ENCODE measurements around the gene B4GALNT3. TPM values are rescaled to one million over a fixed set of nuclear protein-coding genes. Genes with fewer than 3 reads are reported as not detected.

Gene B4GALNT3
- total and polyA plus RNA-seq, 2 experiments from 2014 or later = 2.8 to 15.8 TPM

GRCh38 chr12:532908-533565 is 73.3 kb downstream of the B4GALNT3 start:
- Mint-ChIP-seq H3K9me3 (peaks cover 25% of the 10 kb centered on the region), H3K27ac (no peak overlapping the region), H3K4me3 (no peak overlapping the region), H3K36me3 (ENCODE audit: low read depth) (peaks cover 23% of the 10 kb centered on the region), H3K4me1 (peaks cover 2% of the 10 kb centered on the region; the same call in 1 of the 3 replicates), H3K27me3 (ENCODE audit: insufficient read depth, low read depth, poor library complexity) (peaks cover 3% of the 10 kb centered on the region)
- no peak for ATAC-seq
- Histone ChIP-seq H3K27me3 (ENCODE audit: insufficient read depth) (no peaks in the 10 kb centered on the region), H3K27ac (ENCODE audit: low read depth) (no peak overlapping the region), H3K9me2 (ENCODE audit: insufficient read depth) (no peaks in the 10 kb centered on the region), H3K4me1 (ENCODE audit: insufficient read depth) (0 out of 2 replicates have a peak, but pooled peaks cover 4% of the 10 kb centered on the region), H3K4me2 (no peak overlapping the region), H4K20me1 (replicated peaks; ENCODE audit: insufficient read depth) (no peaks in the 10 kb centered on the region), H3K4me3 (no peak overlapping the region), H3K36me3 (ENCODE audit: insufficient read depth) (no peaks in the 10 kb centered on the region), H3K79me2 (replicated peaks; ENCODE audit: insufficient read depth) (no peaks in the 10 kb centered on the region), H3F3A (replicated peaks; ENCODE audit: low read depth) (no peaks in the 10 kb centered on the region), H2AFZ (no peak overlapping the region)
- no peak for DNase-seq (ENCODE audit: low spot score)
- TF ChIP-seq JUNB (IDR thresholded peaks at IDR 0.05; ENCODE audit: unreplicated experiment) (no peak), EZH2 (IDR thresholded peaks at IDR 0.05; ENCODE audit: low read depth, unreplicated experiment) (no peak)
- TF ChIP-seq, protein P1, sequence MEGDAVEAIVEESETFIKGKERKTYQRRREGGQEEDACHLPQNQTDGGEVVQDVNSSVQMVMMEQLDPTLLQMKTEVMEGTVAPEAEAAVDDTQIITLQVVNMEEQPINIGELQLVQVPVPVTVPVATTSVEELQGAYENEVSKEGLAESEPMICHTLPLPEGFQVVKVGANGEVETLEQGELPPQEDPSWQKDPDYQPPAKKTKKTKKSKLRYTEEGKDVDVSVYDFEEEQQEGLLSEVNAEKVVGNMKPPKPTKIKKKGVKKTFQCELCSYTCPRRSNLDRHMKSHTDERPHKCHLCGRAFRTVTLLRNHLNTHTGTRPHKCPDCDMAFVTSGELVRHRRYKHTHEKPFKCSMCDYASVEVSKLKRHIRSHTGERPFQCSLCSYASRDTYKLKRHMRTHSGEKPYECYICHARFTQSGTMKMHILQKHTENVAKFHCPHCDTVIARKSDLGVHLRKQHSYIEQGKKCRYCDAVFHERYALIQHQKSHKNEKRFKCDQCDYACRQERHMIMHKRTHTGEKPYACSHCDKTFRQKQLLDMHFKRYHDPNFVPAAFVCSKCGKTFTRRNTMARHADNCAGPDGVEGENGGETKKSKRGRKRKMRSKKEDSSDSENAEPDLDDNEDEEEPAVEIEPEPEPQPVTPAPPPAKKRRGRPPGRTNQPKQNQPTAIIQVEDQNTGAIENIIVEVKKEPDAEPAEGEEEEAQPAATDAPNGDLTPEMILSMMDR (conservative IDR thresholded peaks at IDR 0.05; ENCODE audit: low read depth in 2 of 2) = no peak

DNA sequence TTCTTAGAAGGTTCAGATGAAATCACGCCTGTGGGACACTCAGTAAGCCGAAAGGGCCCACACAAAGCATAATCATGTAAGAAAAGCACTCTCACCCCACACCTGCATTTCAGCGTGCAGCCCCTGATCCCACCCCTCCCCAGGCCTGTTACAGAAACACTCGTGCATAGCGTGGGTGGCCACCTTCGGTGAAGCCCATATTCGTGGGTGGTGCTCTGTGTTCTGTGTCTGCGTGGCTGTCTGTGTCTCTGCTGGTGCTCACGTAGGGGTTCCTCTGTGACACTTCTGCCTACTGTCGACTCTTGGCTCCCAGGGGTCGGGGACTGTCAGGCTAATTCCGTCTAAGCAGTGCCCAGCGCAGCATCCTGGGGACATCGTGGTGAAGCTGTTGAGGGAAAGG is 74.0 kb downstream of the B4GALNT3 start:
- H3K36me3 ChIP-seq (ENCODE audit: insufficient read depth) = no peaks in the 10 kb centered on the region
- no peaks in the 10 kb centered on the region for H3F3A ChIP-seq (replicated peaks; ENCODE audit: low read depth)
- no peaks in the 10 kb centered on the region for H4K20me1 ChIP-seq (replicated peaks; ENCODE audit: insufficient read depth)
- no peak overlapping the region for H3K4me2 ChIP-seq
- TF ChIP-seq, protein P2, sequence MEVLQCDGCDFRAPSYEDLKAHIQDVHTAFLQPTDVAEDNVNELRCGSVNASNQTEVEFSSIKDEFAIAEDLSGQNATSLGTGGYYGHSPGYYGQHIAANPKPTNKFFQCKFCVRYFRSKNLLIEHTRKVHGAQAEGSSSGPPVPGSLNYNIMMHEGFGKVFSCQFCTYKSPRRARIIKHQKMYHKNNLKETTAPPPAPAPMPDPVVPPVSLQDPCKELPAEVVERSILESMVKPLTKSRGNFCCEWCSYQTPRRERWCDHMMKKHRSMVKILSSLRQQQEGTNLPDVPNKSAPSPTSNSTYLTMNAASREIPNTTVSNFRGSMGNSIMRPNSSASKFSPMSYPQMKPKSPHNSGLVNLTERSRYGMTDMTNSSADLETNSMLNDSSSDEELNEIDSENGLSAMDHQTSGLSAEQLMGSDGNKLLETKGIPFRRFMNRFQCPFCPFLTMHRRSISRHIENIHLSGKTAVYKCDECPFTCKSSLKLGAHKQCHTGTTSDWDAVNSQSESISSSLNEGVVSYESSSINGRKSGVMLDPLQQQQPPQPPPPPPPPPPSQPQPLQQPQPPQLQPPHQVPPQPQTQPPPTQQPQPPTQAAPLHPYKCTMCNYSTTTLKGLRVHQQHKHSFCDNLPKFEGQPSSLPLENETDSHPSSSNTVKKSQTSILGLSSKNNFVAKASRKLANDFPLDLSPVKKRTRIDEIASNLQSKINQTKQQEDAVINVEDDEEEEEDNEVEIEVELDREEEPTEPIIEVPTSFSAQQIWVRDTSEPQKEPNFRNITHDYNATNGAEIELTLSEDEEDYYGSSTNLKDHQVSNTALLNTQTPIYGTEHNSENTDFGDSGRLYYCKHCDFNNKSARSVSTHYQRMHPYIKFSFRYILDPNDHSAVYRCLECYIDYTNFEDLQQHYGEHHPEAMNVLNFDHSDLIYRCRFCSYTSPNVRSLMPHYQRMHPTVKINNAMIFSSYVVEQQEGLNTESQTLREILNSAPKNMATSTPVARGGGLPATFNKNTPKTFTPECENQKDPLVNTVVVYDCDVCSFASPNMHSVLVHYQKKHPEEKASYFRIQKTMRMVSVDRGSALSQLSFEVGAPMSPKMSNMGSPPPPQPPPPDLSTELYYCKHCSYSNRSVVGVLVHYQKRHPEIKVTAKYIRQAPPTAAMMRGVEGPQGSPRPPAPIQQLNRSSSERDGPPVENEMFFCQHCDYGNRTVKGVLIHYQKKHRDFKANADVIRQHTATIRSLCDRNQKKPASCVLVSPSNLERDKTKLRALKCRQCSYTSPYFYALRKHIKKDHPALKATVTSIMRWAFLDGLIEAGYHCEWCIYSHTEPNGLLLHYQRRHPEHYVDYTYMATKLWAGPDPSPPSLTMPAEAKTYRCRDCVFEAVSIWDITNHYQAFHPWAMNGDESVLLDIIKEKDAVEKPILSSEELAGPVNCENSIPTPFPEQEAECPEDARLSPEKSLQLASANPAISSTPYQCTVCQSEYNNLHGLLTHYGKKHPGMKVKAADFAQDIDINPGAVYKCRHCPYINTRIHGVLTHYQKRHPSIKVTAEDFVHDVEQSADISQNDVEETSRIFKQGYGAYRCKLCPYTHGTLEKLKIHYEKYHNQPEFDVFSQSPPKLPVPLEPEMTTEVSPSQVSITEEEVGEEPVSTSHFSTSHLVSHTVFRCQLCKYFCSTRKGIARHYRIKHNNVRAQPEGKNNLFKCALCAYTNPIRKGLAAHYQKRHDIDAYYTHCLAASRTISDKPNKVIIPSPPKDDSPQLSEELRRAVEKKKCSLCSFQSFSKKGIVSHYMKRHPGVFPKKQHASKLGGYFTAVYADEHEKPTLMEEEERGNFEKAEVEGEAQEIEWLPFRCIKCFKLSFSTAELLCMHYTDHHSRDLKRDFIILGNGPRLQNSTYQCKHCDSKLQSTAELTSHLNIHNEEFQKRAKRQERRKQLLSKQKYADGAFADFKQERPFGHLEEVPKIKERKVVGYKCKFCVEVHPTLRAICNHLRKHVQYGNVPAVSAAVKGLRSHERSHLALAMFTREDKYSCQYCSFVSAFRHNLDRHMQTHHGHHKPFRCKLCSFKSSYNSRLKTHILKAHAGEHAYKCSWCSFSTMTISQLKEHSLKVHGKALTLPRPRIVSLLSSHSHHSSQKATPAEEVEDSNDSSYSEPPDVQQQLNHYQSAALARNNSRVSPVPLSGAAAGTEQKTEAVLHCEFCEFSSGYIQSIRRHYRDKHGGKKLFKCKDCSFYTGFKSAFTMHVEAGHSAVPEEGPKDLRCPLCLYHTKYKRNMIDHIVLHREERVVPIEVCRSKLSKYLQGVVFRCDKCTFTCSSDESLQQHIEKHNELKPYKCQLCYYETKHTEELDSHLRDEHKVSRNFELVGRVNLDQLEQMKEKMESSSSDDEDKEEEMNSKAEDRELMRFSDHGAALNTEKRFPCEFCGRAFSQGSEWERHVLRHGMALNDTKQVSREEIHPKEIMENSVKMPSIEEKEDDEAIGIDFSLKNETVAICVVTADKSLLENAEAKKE (CRISPR knock-in tag; IDR thresholded peaks at IDR 0.05) = no peak
- TF ChIP-seq, protein P1 (conservative IDR thresholded peaks at IDR 0.05; ENCODE audit: low read depth in 2 of 2) = no peak
- TF ChIP-seq EZH2phosphoT487 (IDR thresholded peaks at IDR 0.05; ENCODE audit: unreplicated experiment) (no peak), ZNF331 (CRISPR knock-in tag; IDR thresholded peaks at IDR 0.05; ENCODE audit: low read depth) (no peak), STAT1 (IDR thresholded peaks at IDR 0.05; ENCODE audit: unreplicated experiment) (no peak), POLR2AphosphoS5 (IDR thresholded peaks at IDR 0.05; ENCODE audit: low read depth) (no peak)
- no peak overlapping the region for H3K27ac ChIP-seq (ENCODE audit: low read depth)
- H2AFZ ChIP-seq = no peak overlapping the region
- Mint-ChIP-seq H3K27me3 (ENCODE audit: insufficient read depth, low read depth, poor library complexity) (peaks cover 3% of the 10 kb centered on the region), H3K9me3 (peaks cover 25% of the 10 kb centered on the region), H3K4me3 (no peak overlapping the region), H3K27ac (no peak overlapping the region), H3K4me1 (peaks cover 2% of the 10 kb centered on the region; the same call in 1 of the 3 replicates), H3K36me3 (ENCODE audit: low read depth) (peaks cover 23% of the 10 kb centered on the region)
- no peak overlapping the region for H3K4me3 ChIP-seq
- 0 out of 2 replicates have a peak, but pooled peaks cover 4% of the 10 kb centered on the region for H3K4me1 ChIP-seq (ENCODE audit: insufficient read depth)
- ATAC-seq (no peak), DNase-seq (ENCODE audit: low spot score) (no peak)
- H3K9me2 ChIP-seq (ENCODE audit: insufficient read depth) = no peaks in the 10 kb centered on the region
- no peaks in the 10 kb centered on the region for H3K27me3 ChIP-seq (ENCODE audit: insufficient read depth)
- no peaks in the 10 kb centered on the region for H3K79me2 ChIP-seq (replicated peaks; ENCODE audit: insufficient read depth)
